HG03342 (cell line): ENCODE data around the gene GGPS1.
A peak's percentile ranks its signal among the peaks of the same experiment; 100 is the strongest.
"Not testable (repeated sequence)": the region's sequence is repeated elsewhere in the genome, so short reads cannot be mapped to it uniquely, and the experiment has no call there.

ENCODE experiments used
- ATAC-seq: cut with Tn5 transposase; IDR thresholded peaks from one replicate; pipeline ENCODE4 v1.9.1; 2021; ENCODE audit warnings: mild to moderate bottlenecking, moderate library complexity; ENCODE audit not compliant: unreplicated experiment

GGPS1 gene

GRCh38 chr1:235304549-235305451 lies 23.6 kb upstream of the GGPS1 start:
- ATAC-seq: no peak

- no peak for ATAC-seq
Observed at GRCh38 chr1:235307158-235308124, 20.9 kb upstream of the GGPS1 start.

GRCh38 chr1:235309206-235309605 lies 19.2 kb upstream of the GGPS1 start:
- ATAC-seq: not testable (repeated sequence)

- no peak for ATAC-seq
Observed at GRCh38 chr1:235313262-235313661, 15.1 kb upstream of the GGPS1 start.

GRCh38 chr1:235313931-235314678 lies 14.3 kb upstream of the GGPS1 start:
- no peak for ATAC-seq

- no peak for ATAC-seq
Observed at GRCh38 chr1:235315173-235315572, 13.2 kb upstream of the GGPS1 start.

GRCh38 chr1:235315735-235316134 lies 12.6 kb upstream of the GGPS1 start:
- ATAC-seq: no peak

GRCh38 chr1:235317168-235317567 lies 11.2 kb upstream of the GGPS1 start:
- no peak for ATAC-seq

- ATAC-seq: no peak
Observed at GRCh38 chr1:235319255-235319654, 9.1 kb upstream of the GGPS1 start.

GRCh38 chr1:235320521-235321179 lies 7.7 kb upstream of the GGPS1 start:
- ATAC-seq: no peak

- ATAC-seq: no peak
Observed at GRCh38 chr1:235324296-235324695, 4.1 kb upstream of the GGPS1 start.

GRCh38 chr1:235325139-235325538 lies 3.2 kb upstream of the GGPS1 start:
- no peak for ATAC-seq

GRCh38 chr1:235325854-235326253 lies 2.5 kb upstream of the GGPS1 start:
- no peak for ATAC-seq

GRCh38 chr1:235326719-235327558 lies 1.4 kb upstream of the GGPS1 start:
- peak; percentile 25 for ATAC-seq

GRCh38 chr1:235327559-235328270 lies 655 bp upstream of the GGPS1 start, which contains the start of gene ARID4B:
ARID4B (minus strand) TSS chr1:235328179; CDS start chr1:235326919, 1,260 bp downstream.
- ATAC-seq: peak; percentile 8

GRCh38 chr1:235329139-235329902 lies 951 bp downstream of the GGPS1 start:
- peak; percentile 31 for ATAC-seq

GRCh38 chr1:235330918-235331285 lies 2.5 kb downstream of the GGPS1 start:
- ATAC-seq: no peak

- ATAC-seq: no peak
Observed at GRCh38 chr1:235331401-235331800, 3.0 kb downstream of the GGPS1 start.
